COLO668 (cell line): ENCODE results near the gene ALS2.
"Not testable (repeated sequence)": the region's sequence is repeated elsewhere in the genome, so short reads cannot be mapped to it uniquely, and the experiment has no call there.

Source experiments
- DNase-seq: peaks from one replicate; lab custom pipeline; 2025; ENCODE audit not compliant: unreplicated experiment; lab: John Stamatoyannopoulos, UW

Gene ALS2

GRCh38 chr2:201794294-201794693, 13.6 kb upstream of the ALS2 start:
- DNase-seq = no peak

GRCh38 chr2:201793631-201794030, 12.9 kb upstream of the ALS2 start:
- no peak for DNase-seq

DNA sequence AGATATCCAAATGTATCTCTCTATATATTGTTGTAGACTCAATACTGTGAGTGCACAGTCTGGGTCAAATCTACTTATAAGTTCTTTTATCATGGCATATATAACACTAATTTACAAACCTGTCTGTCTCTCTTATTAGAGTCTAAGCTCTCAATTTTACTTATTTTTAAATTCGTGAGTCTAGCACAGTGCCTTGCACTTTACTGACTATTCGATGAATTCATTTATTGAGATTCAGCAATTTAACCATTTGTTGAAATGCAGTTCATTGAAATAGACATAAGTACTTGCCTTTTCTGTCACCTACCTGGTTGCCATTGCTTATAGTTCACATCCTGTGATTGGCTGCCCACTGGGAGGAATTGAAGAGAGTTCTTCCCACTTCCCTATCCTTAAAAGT, 10.3 kb upstream of the ALS2 start:
- no peak for DNase-seq

- no peak for DNase-seq
These were observed 9.6 kb upstream of the ALS2 start for GRCh38 chr2:201790291-201790690.

DNA sequence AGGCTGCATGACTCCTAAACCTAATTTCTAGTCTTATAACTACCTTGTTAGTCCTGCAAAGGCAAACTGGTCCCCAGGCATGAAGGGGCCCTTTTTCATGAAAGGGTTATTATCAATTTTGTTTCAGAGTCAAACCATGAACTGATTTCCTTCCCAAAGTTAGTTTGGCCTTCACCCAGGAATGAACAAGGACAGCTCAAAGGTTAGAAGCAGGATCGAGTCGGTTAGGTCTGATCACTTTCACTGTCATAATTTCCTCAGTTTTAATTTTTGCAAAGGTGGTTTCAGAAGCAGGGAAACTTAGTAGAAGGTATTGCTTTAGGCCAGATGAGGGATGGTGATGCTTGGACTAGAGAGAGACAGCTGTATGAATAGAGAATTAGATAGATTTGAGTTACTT, 8.7 kb upstream of the ALS2 start:
- DNase-seq = no peak

GRCh38 chr2:201788371-201788770, 7.6 kb upstream of the ALS2 start:
- no peak for DNase-seq

DNA sequence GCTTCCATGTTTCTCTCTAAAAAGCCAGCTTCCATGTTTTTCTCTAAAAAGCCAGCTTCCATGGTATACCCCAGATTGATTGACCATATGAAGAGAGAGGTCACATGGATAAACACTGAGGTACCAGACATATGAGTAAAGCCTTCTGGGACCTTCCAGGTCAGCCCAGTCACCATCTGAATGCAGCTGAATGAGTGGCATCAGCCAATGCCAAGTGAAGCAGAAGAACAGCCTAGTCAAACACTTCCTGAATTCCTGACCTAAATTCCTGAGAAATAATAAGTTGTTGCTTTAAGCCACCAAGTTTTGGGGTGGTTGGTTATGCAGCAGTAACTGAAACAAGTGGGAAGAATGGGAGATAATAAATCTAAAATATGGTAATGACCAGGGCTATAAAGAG, 5.7 kb upstream of the ALS2 start:
- no peak for DNase-seq

- no peak for DNase-seq
These were observed 4.4 kb upstream of the ALS2 start for GRCh38 chr2:201785135-201785534.

- no peak for DNase-seq
These were observed 3.8 kb upstream of the ALS2 start for GRCh38 chr2:201784563-201784962.

GRCh38 chr2:201781557-201782051, 871 bp upstream of the ALS2 start:
- peak; percentile 18 for DNase-seq

GRCh38 chr2:201779901-201780673, 646 bp downstream of the ALS2 start:
- DNase-seq = no peak

GRCh38 chr2:201777869-201778268, 2.9 kb downstream of the ALS2 start:
- no peak for DNase-seq

DNA sequence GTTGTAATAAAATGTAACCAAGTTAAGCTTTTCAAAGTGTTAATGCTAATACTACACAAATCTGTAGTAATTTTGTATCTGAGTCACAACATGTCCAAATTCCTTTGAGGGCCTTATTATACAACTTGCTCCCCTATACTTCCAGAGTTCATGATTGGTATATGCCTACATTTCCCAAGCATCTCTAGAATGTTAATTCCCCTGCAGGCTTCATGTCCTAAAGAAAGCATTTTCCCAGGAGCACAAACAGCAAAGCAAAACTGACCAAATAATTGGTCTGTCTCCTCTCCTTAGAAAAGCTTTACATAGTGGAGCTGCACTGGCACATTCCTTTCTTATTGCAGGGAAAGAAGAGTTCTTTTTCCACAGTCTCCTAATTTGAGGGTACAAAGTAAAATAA, 3.7 kb downstream of the ALS2 start:
- no peak for DNase-seq

- no peak for DNase-seq
These were observed 5.4 kb downstream of the ALS2 start for GRCh38 chr2:201775326-201775725.

GRCh38 chr2:201774546-201774945, 6.2 kb downstream of the ALS2 start:
- no peak for DNase-seq

DNA sequence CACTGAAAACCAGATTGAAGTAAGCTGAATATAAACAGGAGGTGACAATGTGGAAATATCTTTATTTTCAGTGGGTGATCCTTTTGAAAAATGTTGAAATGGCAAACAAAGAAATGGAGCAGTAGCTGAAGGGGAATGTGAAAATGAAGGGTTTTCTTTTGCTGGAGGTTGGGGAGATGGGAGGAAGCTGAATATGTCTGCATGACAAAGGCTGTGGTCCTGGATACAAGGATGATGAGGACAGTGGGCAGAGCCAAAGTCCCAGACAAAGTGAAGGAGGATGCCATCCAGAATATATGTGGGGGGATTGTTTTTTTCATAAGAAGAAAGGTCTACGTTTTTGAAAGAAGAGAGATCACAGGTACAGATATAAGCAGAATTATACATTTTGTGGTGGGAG, 6.7 kb downstream of the ALS2 start:
- no peak for DNase-seq

DNA sequence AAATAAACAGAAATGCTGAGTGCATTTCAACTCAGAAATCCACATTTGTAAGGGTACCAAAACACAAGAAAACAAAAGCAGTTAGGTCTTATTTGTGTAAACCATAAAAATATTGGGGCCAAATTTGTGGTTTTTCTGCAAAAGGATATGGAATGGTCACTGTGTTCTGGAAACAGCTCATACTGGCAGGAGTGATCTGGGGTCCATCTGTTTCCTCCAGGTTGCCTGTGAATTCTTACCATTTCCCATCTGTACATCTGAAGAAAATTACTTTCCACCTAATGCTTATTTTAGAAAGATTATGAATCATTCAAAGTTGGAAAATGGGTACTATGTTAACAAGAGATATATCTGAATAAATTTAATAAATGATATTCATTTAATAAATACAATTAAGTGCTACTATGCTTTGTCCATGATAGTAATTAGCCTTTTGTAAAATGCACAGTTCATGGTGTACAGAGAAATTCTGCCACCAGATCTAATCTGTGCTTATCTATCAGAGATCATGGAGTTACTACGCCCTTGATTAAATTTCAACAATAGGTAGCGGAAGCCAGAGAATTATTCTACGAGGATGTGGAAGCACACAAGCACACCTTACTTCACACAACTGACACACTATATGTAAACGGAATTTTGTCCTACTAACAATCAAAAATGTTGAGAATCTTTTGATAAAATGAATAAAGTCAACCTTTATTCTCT, 10.9 kb downstream of the ALS2 start:
- DNase-seq = no peak

GRCh38 chr2:201768918-201769317, 11.8 kb downstream of the ALS2 start:
- DNase-seq = no peak

DNA sequence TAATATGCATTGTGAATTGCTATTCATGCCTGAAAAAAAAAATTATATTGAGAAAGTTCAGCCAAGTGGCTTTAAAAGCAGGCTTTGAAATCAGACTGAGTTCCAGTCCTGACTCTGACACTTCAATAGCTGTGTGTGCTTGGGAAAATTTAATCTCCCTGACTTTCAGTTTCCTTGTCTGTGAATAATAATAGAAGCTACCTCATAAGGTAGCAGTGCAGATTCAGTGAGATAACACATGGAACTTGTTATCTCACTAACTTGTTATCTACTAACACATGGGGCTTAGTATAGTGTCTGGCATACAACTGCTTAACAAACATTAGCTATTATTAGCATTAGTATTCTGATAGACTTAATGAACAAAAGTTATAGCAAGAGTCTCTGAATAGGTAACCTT, 14.9 kb downstream of the ALS2 start:
- DNase-seq = no peak

- DNase-seq = not testable (repeated sequence)
These were observed 16.3 kb downstream of the ALS2 start for GRCh38 chr2:201764469-201764868.

DNA sequence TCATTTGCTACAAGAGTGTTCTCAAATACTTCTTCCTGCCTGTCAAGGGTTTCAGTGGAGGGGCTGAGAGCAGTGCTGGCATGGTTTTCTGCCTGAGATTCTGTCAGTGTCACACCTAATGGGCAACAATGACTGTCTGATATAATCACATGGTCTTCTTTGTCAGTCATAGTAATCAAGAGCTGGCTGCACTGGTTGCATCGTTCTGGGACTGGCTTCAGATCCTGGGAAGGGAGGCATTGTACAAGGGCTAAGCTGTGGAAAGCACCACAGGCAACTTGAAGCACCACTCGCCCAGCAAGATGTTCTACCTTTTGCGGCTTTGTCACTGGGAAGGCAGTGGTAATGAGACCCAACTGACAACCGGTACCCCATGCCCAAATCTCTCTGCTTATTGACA, 19.6 kb downstream of the ALS2 start:
- no peak for DNase-seq

GRCh38 chr2:201759567-201759966, 21.2 kb downstream of the ALS2 start:
- DNase-seq = no peak

GRCh38 chr2:201758873-201759272, 21.9 kb downstream of the ALS2 start:
- DNase-seq = no peak
